ENCODE measurements around the gene CA10.

DNA sequence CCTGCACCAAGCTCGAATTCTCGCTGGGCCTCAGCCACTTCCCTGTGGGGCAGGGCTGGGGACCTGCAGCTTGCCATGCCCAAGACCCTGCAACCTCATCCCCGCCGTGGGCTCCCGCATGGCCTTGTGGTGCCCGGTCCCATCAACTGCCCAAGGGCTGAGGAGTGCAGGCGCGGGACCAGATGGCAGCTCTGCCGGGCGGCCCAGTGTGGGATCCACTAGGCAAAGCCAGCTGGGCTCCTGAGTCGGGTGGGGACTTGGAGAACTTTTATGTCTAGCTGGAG, 489.6 kb downstream of the CA10 start:
- TF ChIP-seq, protein P1, sequence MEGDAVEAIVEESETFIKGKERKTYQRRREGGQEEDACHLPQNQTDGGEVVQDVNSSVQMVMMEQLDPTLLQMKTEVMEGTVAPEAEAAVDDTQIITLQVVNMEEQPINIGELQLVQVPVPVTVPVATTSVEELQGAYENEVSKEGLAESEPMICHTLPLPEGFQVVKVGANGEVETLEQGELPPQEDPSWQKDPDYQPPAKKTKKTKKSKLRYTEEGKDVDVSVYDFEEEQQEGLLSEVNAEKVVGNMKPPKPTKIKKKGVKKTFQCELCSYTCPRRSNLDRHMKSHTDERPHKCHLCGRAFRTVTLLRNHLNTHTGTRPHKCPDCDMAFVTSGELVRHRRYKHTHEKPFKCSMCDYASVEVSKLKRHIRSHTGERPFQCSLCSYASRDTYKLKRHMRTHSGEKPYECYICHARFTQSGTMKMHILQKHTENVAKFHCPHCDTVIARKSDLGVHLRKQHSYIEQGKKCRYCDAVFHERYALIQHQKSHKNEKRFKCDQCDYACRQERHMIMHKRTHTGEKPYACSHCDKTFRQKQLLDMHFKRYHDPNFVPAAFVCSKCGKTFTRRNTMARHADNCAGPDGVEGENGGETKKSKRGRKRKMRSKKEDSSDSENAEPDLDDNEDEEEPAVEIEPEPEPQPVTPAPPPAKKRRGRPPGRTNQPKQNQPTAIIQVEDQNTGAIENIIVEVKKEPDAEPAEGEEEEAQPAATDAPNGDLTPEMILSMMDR (IDR thresholded peaks at IDR 0.05), result no peak
- TF ChIP-seq POLR2A (IDR thresholded peaks at IDR 0.05) (no peak), POLR2AphosphoS5 (IDR thresholded peaks at IDR 0.05; ENCODE audit: insufficient read depth in 1 of 2, low read depth in 1 of 2) (no peak)

Data from vagina (tissue), 2 donors.